ENCODE measurements around the gene ERAP2.

DNA sequence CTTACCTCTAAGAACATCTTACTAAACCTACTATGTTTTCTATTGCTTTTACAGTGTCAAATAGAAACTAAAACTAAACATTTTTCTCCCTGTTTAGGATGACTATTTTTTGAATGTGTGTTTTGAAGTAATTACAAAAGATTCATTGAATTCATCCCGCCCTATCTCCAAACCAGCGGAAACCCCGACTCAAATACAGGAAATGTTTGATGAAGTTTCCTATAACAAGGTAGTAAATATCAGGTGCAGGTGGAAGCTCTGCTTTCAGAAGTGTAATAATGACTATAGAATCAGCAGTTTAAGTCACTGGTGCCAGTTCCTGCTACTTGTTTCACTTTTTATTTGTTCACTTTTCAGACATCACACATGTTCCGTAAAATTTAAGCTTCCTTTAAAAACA, 20.0 kb downstream of the ERAP2 start:
- TF ChIP-seq CTCF (conservative IDR thresholded peaks at IDR 0.05; ENCODE audit: low read length) (no peak), EZH2phosphoT487 (IDR thresholded peaks at IDR 0.05; ENCODE audit: borderline replicate concordance, low read depth, low read length) (no peak)
